Gastroesophageal sphincter (tissue), 4 donors: ENCODE data around the gene JUP. TPM values are rescaled to one million over a fixed set of nuclear protein-coding genes. Genes with fewer than 3 reads are reported as not detected.

ENCODE experiments used
- ATAC-seq: fragments of 150-250 bp; one replicate; pipeline ENCODE4 v1.9.1; 2016; ENCODE audit warnings: mild to moderate bottlenecking, moderate library complexity
- H3K27ac ChIP-seq, 4 donors: fragments of 200-600 bp; sonication (generic) in 3 of 4; 1 replicate in 3 of 4; 2 replicates in 1 of 4; pipeline ENCODE4 v1.5.1; 2016 to 2019
- H3K27me3 ChIP-seq: fragments of 200-600 bp; sonication (generic); one replicate; pipeline ENCODE4 v1.5.1; 2019
- H3K36me3 ChIP-seq, 2 donors: fragments of 200-600 bp; sonication (generic); one replicate each; pipeline ENCODE4 v1.5.1; 2019; ENCODE audit warnings: control low read depth in 1 of 2
- H3K4me1 ChIP-seq, 3 donors: fragments of 200-600 bp; sonication (generic); 1 replicate in 2 of 3; 2 replicates in 1 of 3; pipeline ENCODE4 v1.5.1; 2016 to 2019; ENCODE audit warnings: control low read depth in 2 of 3
- H3K4me3 ChIP-seq, 2 donors: fragments of 200-600 bp; sonication (generic); one replicate each; pipeline ENCODE4 v1.5.1; 2019; ENCODE audit warnings: mild to moderate bottlenecking in 1 of 2, moderate library complexity in 1 of 2
- H3K9me3 ChIP-seq, 3 donors: fragments of 200-600 bp; sonication (generic); one replicate each; pipeline ENCODE4 v1.5.1; 2017 to 2019; ENCODE audit warnings: control low read depth in 2 of 3
- EP300 ChIP-seq: sonication (generic); formaldehyde crosslinking; IDR thresholded peaks from one replicate; pipeline ENCODE4 v1.6.1; 2017; ENCODE audit warnings: antibody characterized with exemption, mild to moderate bottlenecking
- POLR2A ChIP-seq, 2 donors: fragments of 450-650 bp; IDR thresholded peaks; one replicate each; pipeline ENCODE4 v1.6.1; 2017; ENCODE audit warnings: antibody characterized with exemption in 2 of 2, mild to moderate bottlenecking in 2 of 2, moderate library complexity in 1 of 2
- POLR2AphosphoS5 ChIP-seq: sonication (generic); formaldehyde crosslinking; IDR thresholded peaks from one replicate; pipeline ENCODE4 v1.6.1; 2017; ENCODE audit warnings: antibody characterized with exemption
- WGBS, 2 donors: methylation state at CpG; one replicate each; pipeline ENCODE4 v1.1.5; 2018; ENCODE audit warnings: low coverage in 1 of 2; 5-methylcytosine and 5-hydroxymethylcytosine counted together
- total RNA-seq, 4 donors: library from RNA; depleted of rRNA; stranded (reverse); fragments of >200 nt; gene quantifications; one replicate each; pipeline ENCODE4 v1.1.0, GENCODE V29; 2016
- TF ChIP-seq, protein P1 (sequence below), 4 experiments: fragments of 200-600 bp in 2 of 4; fragments of 450-650 bp in 2 of 4; sonication (generic) in 1 of 4; IDR thresholded peaks; one replicate each; pipeline ENCODE4 v1.5.1; 2017 to 2019; ENCODE audit warnings: antibody characterized with exemption in 4 of 4, mild to moderate bottlenecking in 2 of 4, moderate library complexity in 2 of 4

JUP gene
- total RNA-seq, 4 donors from 2014 or later, result 30.8 to 60.9 (median 41.7) TPM

DNA sequence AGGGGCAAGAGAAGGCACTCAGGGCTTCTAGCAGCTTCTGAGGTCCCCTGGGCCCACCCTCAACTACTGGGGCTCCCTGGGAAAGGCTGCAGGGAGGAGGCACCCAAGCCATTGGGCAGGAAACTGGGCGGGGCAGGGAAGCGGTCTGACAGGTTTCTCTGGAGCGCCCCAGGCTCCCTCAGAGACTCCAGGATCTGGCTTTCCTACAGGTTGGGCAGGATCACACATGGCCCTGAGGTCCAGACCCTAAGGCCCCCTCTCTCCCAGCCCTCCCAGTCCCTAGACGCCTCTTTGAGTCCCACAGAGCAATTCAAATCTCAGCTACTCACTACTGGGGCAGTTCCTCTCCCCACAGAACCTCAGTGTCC, 14.3 kb downstream of the JUP start:
- H3K4me1 ChIP-seq, result peaks cover 0 to 54% (median 28%) of the 10 kb centered on the region in 3 donors
- 100% methylated on average over 1 of the region's 4 CpGs; no CpG with 5 or more reads in 1 of the 2 donors for WGBS, 2 donors
- TF ChIP-seq POLR2AphosphoS5 (no peak), POLR2A (IDR thresholded peaks at IDR 0.05) (no peak), EP300 (no peak)
- TF ChIP-seq, protein P1, sequence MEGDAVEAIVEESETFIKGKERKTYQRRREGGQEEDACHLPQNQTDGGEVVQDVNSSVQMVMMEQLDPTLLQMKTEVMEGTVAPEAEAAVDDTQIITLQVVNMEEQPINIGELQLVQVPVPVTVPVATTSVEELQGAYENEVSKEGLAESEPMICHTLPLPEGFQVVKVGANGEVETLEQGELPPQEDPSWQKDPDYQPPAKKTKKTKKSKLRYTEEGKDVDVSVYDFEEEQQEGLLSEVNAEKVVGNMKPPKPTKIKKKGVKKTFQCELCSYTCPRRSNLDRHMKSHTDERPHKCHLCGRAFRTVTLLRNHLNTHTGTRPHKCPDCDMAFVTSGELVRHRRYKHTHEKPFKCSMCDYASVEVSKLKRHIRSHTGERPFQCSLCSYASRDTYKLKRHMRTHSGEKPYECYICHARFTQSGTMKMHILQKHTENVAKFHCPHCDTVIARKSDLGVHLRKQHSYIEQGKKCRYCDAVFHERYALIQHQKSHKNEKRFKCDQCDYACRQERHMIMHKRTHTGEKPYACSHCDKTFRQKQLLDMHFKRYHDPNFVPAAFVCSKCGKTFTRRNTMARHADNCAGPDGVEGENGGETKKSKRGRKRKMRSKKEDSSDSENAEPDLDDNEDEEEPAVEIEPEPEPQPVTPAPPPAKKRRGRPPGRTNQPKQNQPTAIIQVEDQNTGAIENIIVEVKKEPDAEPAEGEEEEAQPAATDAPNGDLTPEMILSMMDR (IDR thresholded peaks at IDR 0.05), result no peak
- H3K36me3 ChIP-seq, result peaks cover 0 to 45% of the 10 kb centered on the region in 2 donors
- H3K4me3 ChIP-seq, result no peak overlapping the region
- H3K9me3 ChIP-seq, result no peaks in the 10 kb centered on the region
- ATAC-seq, result no peak
- H3K27me3 ChIP-seq, result peaks cover 10% of the 10 kb centered on the region
- no peak overlapping the region for H3K27ac ChIP-seq

DNA sequence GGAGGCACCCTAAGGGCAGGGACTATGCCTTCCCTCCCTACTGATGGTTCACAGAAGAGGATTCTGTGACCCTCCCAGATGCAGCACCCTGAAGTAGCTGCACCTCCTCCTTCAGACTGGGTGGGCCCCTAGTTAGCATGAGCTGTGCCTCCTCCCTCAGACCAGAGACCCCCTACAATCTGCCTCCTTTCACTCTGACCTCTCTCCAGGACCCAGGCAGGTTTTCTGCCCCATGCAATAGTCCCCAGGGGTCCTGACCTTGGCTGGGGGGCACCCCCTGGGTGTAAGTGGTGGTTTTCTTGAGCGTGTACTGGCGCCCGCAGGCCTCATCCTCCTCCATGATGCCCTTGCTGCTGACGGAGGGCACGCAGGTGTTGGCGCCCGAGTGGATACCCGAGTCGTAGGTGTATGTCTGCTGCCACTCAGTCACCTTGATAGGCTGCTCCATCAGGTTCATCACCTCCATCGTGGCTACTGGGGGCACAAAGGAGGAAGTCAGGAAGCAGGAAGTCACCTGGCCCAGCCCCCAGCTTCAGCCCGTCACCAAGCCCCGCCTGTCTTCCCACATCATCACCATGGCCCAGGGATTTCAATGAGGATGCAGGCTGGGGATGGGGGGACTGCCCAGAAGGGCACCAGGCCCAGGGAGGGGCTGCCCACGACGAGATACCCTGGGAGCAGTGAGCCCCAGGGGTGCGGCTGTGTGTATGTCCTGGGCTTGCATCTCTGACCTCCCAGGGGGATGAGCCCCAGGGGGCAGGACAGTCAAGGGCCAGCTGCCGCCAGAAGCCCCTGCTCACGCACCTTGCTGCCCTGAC, 14.9 kb downstream of the JUP start:
- peaks cover 0 to 51% of the 10 kb centered on the region in 2 donors for H3K36me3 ChIP-seq
- TF ChIP-seq POLR2A (IDR thresholded peaks at IDR 0.05), result no peak
- TF ChIP-seq, protein P1 (IDR thresholded peaks at IDR 0.05), result no peak
- no peak for TF ChIP-seq POLR2AphosphoS5
- TF ChIP-seq EP300, result no peak
- H3K9me3 ChIP-seq, result no peaks in the 10 kb centered on the region
- WGBS, 2 donors, result no CpG with 5 or more reads among the region's 17 CpGs
- H3K27me3 ChIP-seq, result peaks cover 10% of the 10 kb centered on the region
- no peak overlapping the region for H3K4me3 ChIP-seq
- no peak overlapping the region for H3K27ac ChIP-seq
- ATAC-seq, result no peak
- peaks cover 0 to 48% (median 22%) of the 10 kb centered on the region in 3 donors for H3K4me1 ChIP-seq

DNA sequence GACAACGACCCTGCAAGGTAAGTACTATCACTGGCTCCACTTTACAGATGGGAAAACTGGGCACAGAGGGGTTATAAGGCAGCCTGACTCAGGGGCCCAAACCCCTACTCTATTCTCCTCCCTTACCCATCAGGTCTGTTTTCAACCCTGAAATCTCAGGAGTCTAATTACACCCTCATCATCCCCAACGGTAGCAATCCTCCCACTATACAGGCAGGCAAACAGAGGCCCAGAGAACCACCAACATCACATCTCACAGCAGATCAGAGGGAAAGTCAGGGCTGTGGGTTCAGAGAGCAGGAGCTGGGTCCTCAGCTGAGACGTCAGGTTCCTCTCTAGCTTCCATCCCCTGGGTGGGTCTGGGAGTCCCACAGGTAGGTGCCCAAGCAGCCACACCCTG, 16.5 kb downstream of the JUP start:
- Histone ChIP-seq H3K9me3 (no peaks in the 10 kb centered on the region), H3K27me3 (peaks cover 10% of the 10 kb centered on the region), H3K27ac (no peak overlapping the region), H3K4me1 (peaks cover 0 to 32% (median 12%) of the 10 kb centered on the region in 3 donors), H3K36me3 (peaks cover 0 to 66% of the 10 kb centered on the region in 2 donors), H3K4me3 (no peak overlapping the region)
- TF ChIP-seq POLR2A (IDR thresholded peaks at IDR 0.05), result no peak
- no peak for TF ChIP-seq POLR2AphosphoS5
- TF ChIP-seq, protein P1 (IDR thresholded peaks at IDR 0.05), result no peak
- TF ChIP-seq EP300, result no peak
- WGBS, 2 donors, result no CpG with 5 or more reads among the region's 3 CpGs
- no peak for ATAC-seq

DNA sequence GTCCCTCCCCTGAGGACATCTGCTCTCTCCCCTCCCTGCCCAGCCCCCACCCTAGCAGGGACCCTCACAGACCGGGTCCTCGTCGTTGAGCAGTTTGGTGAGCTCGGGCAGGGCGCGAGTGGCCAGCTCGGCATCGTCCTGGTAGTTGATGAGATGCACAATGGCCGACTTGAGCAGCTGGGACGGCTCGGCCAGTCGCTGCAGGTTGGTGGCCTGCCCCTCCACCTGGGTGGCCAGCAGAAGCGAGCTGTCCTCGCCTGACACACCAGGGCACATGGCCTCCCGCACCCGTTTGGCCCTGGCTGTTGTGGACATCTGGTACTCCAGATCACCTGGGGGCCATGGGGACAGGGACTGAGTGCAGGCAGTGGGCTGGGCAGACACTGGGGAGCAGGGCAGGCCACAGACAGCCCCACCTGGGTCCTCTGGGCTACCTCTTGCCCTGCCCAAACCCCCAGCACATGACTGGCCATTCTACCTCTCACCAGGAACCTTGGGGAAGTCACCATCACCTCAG, 17.1 kb downstream of the JUP start:
- ATAC-seq, result no peak
- TF ChIP-seq POLR2AphosphoS5 (no peak), POLR2A (IDR thresholded peaks at IDR 0.05) (no peak), EP300 (no peak)
- TF ChIP-seq, protein P1 (IDR thresholded peaks at IDR 0.05), result no peak
- Histone ChIP-seq H3K9me3 (no peaks in the 10 kb centered on the region), H3K4me1 (peaks cover 0 to 26% (median 12%) of the 10 kb centered on the region in 3 donors), H3K27ac (no peak overlapping the region), H3K4me3 (no peak overlapping the region), H3K27me3 (peaks cover 6% of the 10 kb centered on the region), H3K36me3 (peaks cover 0 to 72% of the 10 kb centered on the region in 2 donors)
- WGBS, 2 donors, result no CpG with 5 or more reads among the region's 16 CpGs
